ENCODE measurements around the gene ELAVL4. TPM values are rescaled to one million over a fixed set of nuclear protein-coding genes. Genes with fewer than 3 reads are reported as not detected.

The ELAVL4 gene
- total and polyA plus RNA-seq, 2 of the 8 experiments (the other 6 are each of a cell fraction or from before 2014, with no cell fraction given) = 0.21 to 0.89 TPM

GRCh38 chr1:50110151-50110550, 1.4 kb downstream of the ELAVL4 start:
- Histone ChIP-seq H2AFZ (ENCODE audit: low read length) (no peak overlapping the region), H3K27ac (ENCODE audit: low read depth, low read length) (no peak overlapping the region)
- CTCF ChIA-PET (ENCODE audit: partially characterized antibody) = no interaction called here

More at GRCh38 chr1:50110151-50110550, 1.4 kb downstream of the ELAVL4 start:
- Histone ChIP-seq H3K4me2 (ENCODE audit: insufficient read depth in 1 of 2, low read depth in 2 of 2, low read length in 2 of 2) (peak overlapping the region in 1 of 2 experiments; percentile 23; a peak in 1 of 4 replicates), H3K79me2 (ENCODE audit: control insufficient read depth in 1 of 2, insufficient read depth in 2 of 2, low read length in 2 of 2) (no peaks in the 10 kb centered on the region), H2BK15ac (ENCODE audit: low read length) (no peak overlapping the region), H3K14ac (ENCODE audit: insufficient read length) (no peak overlapping the region), H4K91ac (replicated peaks; ENCODE audit: insufficient read length, low read length) (no peak overlapping the region), H2AK5ac (ENCODE audit: low read depth, low read length) (peak overlapping the region; percentile 54; the same call in 1 of the 2 replicates), H3K4me3 (ENCODE audit: extremely low read depth in 1 of 4, insufficient read depth in 2 of 4, low read depth in 3 of 4, low read length in 4 of 4) (no peak overlapping the region), H3K9ac (replicated peaks in 1 of 4; ENCODE audit: extremely low read depth in 1 of 4, low read depth in 3 of 4, low read length in 3 of 4) (no peak overlapping the region), H2BK120ac (replicated peaks; ENCODE audit: low read depth, low read length) (no peak overlapping the region), H2BK12ac (ENCODE audit: low read depth, low read length) (peak overlapping the region; percentile 40; the same call in 1 of the 2 replicates), H3K27me3 (replicated peaks in 1 of 4; ENCODE audit: control insufficient read depth in 3 of 4, extremely low read depth in 1 of 4, insufficient read depth in 3 of 4, low read length in 3 of 4) (no peaks in the 10 kb centered on the region), H3K23ac (ENCODE audit: insufficient read length) (no peak overlapping the region), H2BK5ac (ENCODE audit: low read depth, low read length) (0 out of 2 replicates have a peak overlapping the region, but pooled peaks have one; percentile 20), H4K5ac (ENCODE audit: insufficient read length, low read depth, low read length) (no peak overlapping the region), H4K20me1 (replicated peaks in 1 of 2; ENCODE audit: control insufficient read depth in 1 of 2, insufficient read depth in 2 of 2, low read length in 2 of 2) (no peaks in the 10 kb centered on the region), H3K9me3 (ENCODE audit: insufficient read depth in 2 of 2, low read depth in 1 of 2, low read length in 1 of 2) (no peaks in the 10 kb centered on the region), H4K8ac (ENCODE audit: extremely low read depth, insufficient read depth, low read length) (no peak overlapping the region), H2BK20ac (ENCODE audit: low read length) (no peak overlapping the region), H3K4me1 (replicated peaks in 1 of 4; ENCODE audit: control insufficient read depth in 3 of 4, insufficient read depth in 4 of 4, low read length in 3 of 4) (peaks cover 0 to 5% (median 2%) of the 10 kb centered on the region in 4 experiments; a peak in 3 of 7 replicates), H3K18ac (ENCODE audit: extremely low read depth, low read length) (no peak overlapping the region), H3K56ac (replicated peaks; ENCODE audit: insufficient read length, low read depth, low read length) (no peak overlapping the region), H3K4ac (replicated peaks; ENCODE audit: insufficient read length, low read depth, low read length) (no peak overlapping the region), H3K36me3 (ENCODE audit: control insufficient read depth in 2 of 4, insufficient read depth in 4 of 4, low read length in 3 of 4) (no peaks in the 10 kb centered on the region), H3K79me1 (ENCODE audit: low read depth, low read length) (no peaks in the 10 kb centered on the region), H3K23me2 (ENCODE audit: low read depth, low read length) (peaks cover 2% of the 10 kb centered on the region; the same call in 1 of the 2 replicates)
- 88% methylated on average over 9 of the region's 9 CpGs; no CpG with 5 or more reads in 1 of the 2 experiments for WGBS, 2 experiments (ENCODE audit: extremely low coverage in 1 of 2, insufficient coverage in 1 of 2, insufficient read length in 1 of 2, insufficient replicate concordance in 2 of 2, low coverage in 1 of 2, low lambda C conversion rate in 2 of 2, missing lambda C conversion rate in 1 of 2)
- POLR2A ChIA-PET (ENCODE audit: partially characterized antibody) = no interaction called here
- FAIRE-seq = no peak
- no peak for DNase-seq (ENCODE audit: low read depth in 1 of 2, low spot score in 2 of 2)
- TF ChIP-seq ATF3 (IDR thresholded peaks at IDR 0.05; ENCODE audit: insufficient read depth, low read depth, low read length) = no peak
- no peak for TF ChIP-seq TAF7 (optimal IDR thresholded peaks at IDR 0.05; ENCODE audit: borderline replicate concordance, low read depth, low read length)
- no peak for TF ChIP-seq SAP30 (IDR thresholded peaks at IDR 0.05; ENCODE audit: insufficient read depth, insufficient replicate concordance, low read length)
- no peak for TF ChIP-seq EGR1 (IDR thresholded peaks at IDR 0.05; ENCODE audit: borderline replicate concordance, low read depth, low read length)
- no peak for TF ChIP-seq GABPA (IDR thresholded peaks at IDR 0.05; ENCODE audit: borderline replicate concordance, insufficient read depth, low read length)
- TF ChIP-seq TBP (IDR thresholded peaks at IDR 0.05; ENCODE audit: low read depth, low read length) = no peak
